GM12878 (cell line): ENCODE data around the gene HINT1. TPM values are rescaled to one million over a fixed set of nuclear protein-coding genes. Genes with fewer than 3 reads are reported as not detected.

Experiments
- ATAC-seq: fragments of 200-7000 bp; cut with Tn5 transposase; 3 replicates; pipeline ENCODE4 v1.9.1; 2020; ENCODE audit warnings: mild to moderate bottlenecking, moderate library complexity
- BruUV-seq: library from RNA; stranded (reverse); fragments of 400-500 nt; replicated peaks from 2 replicates; lab custom pipeline; 2021; lab: Mats Ljungman, UMichigan
- CTCF ChIA-PET: fragments of 300-600 bp; sonication (Branson Sonifier 250); formaldehyde crosslinking; extraction: SDS; loops from one replicate; lab custom pipeline; 2021; ENCODE audit warnings: inconsistent platforms; lab: Yijun Ruan, JAX
- POLR2A ChIA-PET: fragments of 350-600 bp; formaldehyde crosslinking; extraction: SDS; loops from one replicate; lab custom pipeline; 2021; ENCODE audit warnings: inconsistent platforms; lab: Charles Lee
- RAD21 ChIA-PET: fragments of 300-600 bp; sonication (Branson Sonifier 250); formaldehyde crosslinking; loops from one replicate; lab custom pipeline; 2023; ENCODE audit warnings: antibody characterized with exemption; ENCODE audit not compliant: unreplicated experiment; lab: Charles Lee
- SMC1A ChIA-PET: fragments of 300-600 bp; sonication (Branson Sonifier 250); formaldehyde crosslinking; loops from one replicate; lab custom pipeline; 2023; ENCODE audit not compliant: unreplicated experiment, uncharacterized antibody; lab: Charles Lee
- DNase-seq: peaks from one replicate; pipeline ENCODE4 v3.0.0-alpha.2; 2011; ENCODE audit warnings: low read depth, low spot score
- FAIRE-seq: peaks from 3 replicates; lab custom pipeline; 2011; peaks lifted over from hg19 to GRCh38; lab: Jason Lieb, UNC
- H2AFZ ChIP-seq: 2 replicates; pipeline ENCODE4 v1.6.0; 2011; ENCODE audit warnings: low read depth, low read length, control low read depth; ENCODE audit not compliant: control insufficient read depth
- H3K27ac ChIP-seq: 2 replicates; pipeline ENCODE4 v1.5.1; 2011; ENCODE audit warnings: control low read depth; ENCODE audit not compliant: control insufficient read depth, insufficient read depth
- H3K27me3 ChIP-seq, 2 experiments: replicated peaks in 1 of 2; 2 replicates each; pipeline versions ENCODE4 v1.6.0 to v1.6.1; 2011; ENCODE audit warnings: low read length in 1 of 2; ENCODE audit not compliant: control insufficient read depth in 2 of 2, insufficient read depth in 2 of 2
- H3K36me3 ChIP-seq, 2 experiments: 2 replicates each; pipeline ENCODE4 v1.5.1; 2011; ENCODE audit warnings: low read length in 1 of 2; ENCODE audit not compliant: control insufficient read depth in 2 of 2, insufficient read depth in 2 of 2
- H3K4me1 ChIP-seq: 2 replicates; pipeline ENCODE4 v1.6.1; 2011; ENCODE audit warnings: mild to moderate bottlenecking, low read length, moderate library complexity, mixed read lengths; ENCODE audit not compliant: control insufficient read depth, insufficient read depth
- H3K4me2 ChIP-seq: 2 replicates; pipeline ENCODE4 v1.6.0; 2011; ENCODE audit warnings: control low read depth; ENCODE audit not compliant: control insufficient read depth, insufficient read depth
- H3K4me3 ChIP-seq: fragments of 200-600 bp; sonication (generic); 2 replicates; pipeline ENCODE4 v1.5.1; 2016
- H3K79me2 ChIP-seq: 2 replicates; pipeline ENCODE4 v1.6.0; 2011; ENCODE audit warnings: low read length; ENCODE audit not compliant: control insufficient read depth, insufficient read depth
- H3K9ac ChIP-seq: 2 replicates; pipeline ENCODE4 v1.8.0; 2011; ENCODE audit warnings: low read length, control low read depth, mixed read lengths; ENCODE audit not compliant: control insufficient read depth, insufficient read depth
- H3K9me3 ChIP-seq: replicated peaks from 3 replicates; pipeline ENCODE4 v1.5.1; 2011; ENCODE audit warnings: mild to moderate bottlenecking, low read length; ENCODE audit not compliant: control insufficient read depth, insufficient read depth
- H4K20me1 ChIP-seq: 2 replicates; pipeline ENCODE4 v1.6.0; 2011; ENCODE audit not compliant: control insufficient read depth, insufficient read depth
- BCLAF1 ChIP-seq: fragments of 450-650 bp; IDR thresholded peaks from 2 replicates; pipeline ENCODE4 v1.6.1; 2017; ENCODE audit warnings: antibody characterized with exemption, mild to moderate bottlenecking, moderate library complexity
- CHD4 ChIP-seq: fragments of 200-600 bp; sonication (generic); IDR thresholded peaks from 2 replicates; pipeline ENCODE4 v1.6.1; 2016; ENCODE audit warnings: mild to moderate bottlenecking
- FOXM1 ChIP-seq: IDR thresholded peaks from 2 replicates; pipeline ENCODE4 v1.6.1; 2012; ENCODE audit warnings: low read depth, mild to moderate bottlenecking, inconsistent platforms, low read length, moderate library complexity
- GATAD2B ChIP-seq: fragments of 450-650 bp; conservative IDR thresholded peaks from 2 replicates; pipeline ENCODE4 v1.6.1; 2017; ENCODE audit warnings: low read depth, mild to moderate bottlenecking, moderate library complexity
- KDM1A ChIP-seq: fragments of 200-600 bp; sonication (generic); IDR thresholded peaks from 2 replicates; pipeline ENCODE4 v1.6.1; 2016; ENCODE audit warnings: borderline replicate concordance
- KLF5 ChIP-seq: fragments of 450-650 bp; IDR thresholded peaks from 2 replicates; pipeline ENCODE4 v1.6.1; 2014; ENCODE audit warnings: mild to moderate bottlenecking; ENCODE audit not compliant: partially characterized antibody
- MYC ChIP-seq: IDR thresholded peaks from 2 replicates; pipeline ENCODE4 v1.6.1; 2011; ENCODE audit warnings: mild to moderate bottlenecking, low read length, moderate library complexity, inconsistent platforms; ENCODE audit not compliant: insufficient read depth, insufficient replicate concordance, insufficient read length, severe bottlenecking
- NR2C1 ChIP-seq: fragments of 450-650 bp; IDR thresholded peaks from 2 replicates; pipeline ENCODE4 v1.6.1; 2017; ENCODE audit warnings: antibody characterized with exemption, mild to moderate bottlenecking, moderate library complexity
- PAX8 ChIP-seq: fragments of 450-650 bp; IDR thresholded peaks from 2 replicates; pipeline ENCODE4 v1.6.1; 2017; ENCODE audit warnings: mild to moderate bottlenecking, moderate library complexity
- PRDM15 ChIP-seq: fragments of 450-650 bp; formaldehyde crosslinking; IDR thresholded peaks from 2 replicates; pipeline ENCODE4 v1.4.0; 2020; ENCODE audit warnings: mild to moderate bottlenecking, moderate library complexity
- SMAD5 ChIP-seq: IDR thresholded peaks from 2 replicates; pipeline ENCODE4 v1.6.1; 2016; ENCODE audit warnings: antibody characterized with exemption, low read depth
- SMARCA5 ChIP-seq: fragments of 450-650 bp; IDR thresholded peaks from 2 replicates; pipeline ENCODE4 v1.6.1; 2017; ENCODE audit warnings: mild to moderate bottlenecking
- ZNF217 ChIP-seq: fragments of 450-650 bp; IDR thresholded peaks from 2 replicates; pipeline ENCODE4 v1.6.1; 2017; ENCODE audit warnings: antibody characterized with exemption, mild to moderate bottlenecking
- in situ Hi-C: fragments of 300-500 bp; cut with MboI; formaldehyde crosslinking; loops from 9 replicates; pipeline ENCODE4 v1.14.3; 2018; ENCODE audit warnings: mixed read lengths
- intact Hi-C: fragments of 100-400 bp; cut with micrococcal nuclease; formaldehyde crosslinking; loops from one replicate; pipeline ENCODE4 v1.14.2; 2022; ENCODE audit not compliant: unreplicated experiment
- polyA plus RNA-seq, 11 experiments: library from polyadenylated mRNA; depleted of rRNA in 4 of 11; unstranded in 6 of 11; stranded (reverse) in 5 of 11; fragments of >200 nt; fragmentation: Nextera tagmentation in 4 of 11; fragmentation: Illumina TruSeq in 1 of 11; extraction: Ambion mirVana in 4 of 11; extraction: Trizol in 1 of 11; gene quantifications; 1 replicate in 1 of 11; 2 replicates in 10 of 11; pipeline versions ENCODE4 v1.2.1 to v1.2.3, GENCODE V29; 2011 to 2016; ENCODE audit warnings: inconsistent platforms in 2 of 11, missing spikeins in 2 of 11, low read depth in 1 of 11
- total RNA-seq, 4 experiments: library from RNA; depleted of rRNA in 3 of 4; stranded (reverse); fragments of >200 nt in 3 of 4; fragmentation: Illumina TruSeq in 1 of 4; extraction: Trizol in 1 of 4; gene quantifications; 2 replicates each; pipeline versions ENCODE4 v1.2.1 to v1.2.3, GENCODE V29; 2013 to 2021
- TF ChIP-seq, protein P1 (sequence below): IDR thresholded peaks from 2 replicates; pipeline ENCODE4 v1.6.1; 2011; ENCODE audit warnings: borderline replicate concordance, low read depth, mild to moderate bottlenecking, moderate library complexity, low read length; ENCODE audit not compliant: insufficient read depth, poor library complexity, severe bottlenecking
- TF ChIP-seq, protein P2 (sequence below): fragments of 150-350 bp; IDR thresholded peaks from 2 replicates; pipeline ENCODE4 v1.6.1; 2014; ENCODE audit warnings: mild to moderate bottlenecking, low read depth, low read length

The HINT1 gene
- total and polyA plus RNA-seq, 10 of the 15 experiments (the other 5 are each of a cell fraction or from before 2014, with no cell fraction given), result 253 to 997 (median 562) TPM

- Histone ChIP-seq H3K4me2 (no peak overlapping the region), H3K4me1 (no peaks in the 10 kb centered on the region), H2AFZ (no peak overlapping the region), H3K36me3 (no peaks in the 10 kb centered on the region), H3K9me3 (no peaks in the 10 kb centered on the region), H3K27ac (no peak overlapping the region), H4K20me1 (no peaks in the 10 kb centered on the region), H3K9ac (no peak overlapping the region), H3K4me3 (no peak overlapping the region), H3K27me3 (no peaks in the 10 kb centered on the region), H3K79me2 (peaks cover 5% of the 10 kb centered on the region)
- ChIA-PET POLR2A (no interaction called here), SMC1A (interaction anchor here (1.6 to 1.8 kb wide), 2 partner anchors 32 to 62 kb away, joined by 4 read pairs; no protein-coding TSS in a partner anchor), RAD21 (no interaction called here), CTCF (interaction anchor here (1.1 kb wide), 1 partner anchor 16 kb away, joined by 3 read pairs; no protein-coding TSS in a partner anchor)
- DNase-seq (no peak), ATAC-seq (no peak), FAIRE-seq (no peak)
- in situ Hi-C loops, result no loop called here
- TF ChIP-seq KDM1A (no peak), PAX8 (no peak), KLF5 (no peak), NR2C1 (no peak), ZNF217 (no peak), FOXM1 (no peak), MYC (no peak), SMAD5 (no peak), CHD4 (no peak), GATAD2B (no peak), SMARCA5 (no peak), PRDM15 (CRISPR knock-in tag) (no peak), BCLAF1 (no peak)
- TF ChIP-seq, protein P1, sequence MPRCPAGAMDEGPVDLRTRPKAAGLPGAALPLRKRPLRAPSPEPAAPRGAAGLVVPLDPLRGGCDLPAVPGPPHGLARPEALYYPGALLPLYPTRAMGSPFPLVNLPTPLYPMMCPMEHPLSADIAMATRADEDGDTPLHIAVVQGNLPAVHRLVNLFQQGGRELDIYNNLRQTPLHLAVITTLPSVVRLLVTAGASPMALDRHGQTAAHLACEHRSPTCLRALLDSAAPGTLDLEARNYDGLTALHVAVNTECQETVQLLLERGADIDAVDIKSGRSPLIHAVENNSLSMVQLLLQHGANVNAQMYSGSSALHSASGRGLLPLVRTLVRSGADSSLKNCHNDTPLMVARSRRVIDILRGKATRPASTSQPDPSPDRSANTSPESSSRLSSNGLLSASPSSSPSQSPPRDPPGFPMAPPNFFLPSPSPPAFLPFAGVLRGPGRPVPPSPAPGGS, result no peak
- TF ChIP-seq, protein P2, sequence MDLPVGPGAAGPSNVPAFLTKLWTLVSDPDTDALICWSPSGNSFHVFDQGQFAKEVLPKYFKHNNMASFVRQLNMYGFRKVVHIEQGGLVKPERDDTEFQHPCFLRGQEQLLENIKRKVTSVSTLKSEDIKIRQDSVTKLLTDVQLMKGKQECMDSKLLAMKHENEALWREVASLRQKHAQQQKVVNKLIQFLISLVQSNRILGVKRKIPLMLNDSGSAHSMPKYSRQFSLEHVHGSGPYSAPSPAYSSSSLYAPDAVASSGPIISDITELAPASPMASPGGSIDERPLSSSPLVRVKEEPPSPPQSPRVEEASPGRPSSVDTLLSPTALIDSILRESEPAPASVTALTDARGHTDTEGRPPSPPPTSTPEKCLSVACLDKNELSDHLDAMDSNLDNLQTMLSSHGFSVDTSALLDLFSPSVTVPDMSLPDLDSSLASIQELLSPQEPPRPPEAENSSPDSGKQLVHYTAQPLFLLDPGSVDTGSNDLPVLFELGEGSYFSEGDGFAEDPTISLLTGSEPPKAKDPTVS, result no peak
- BruUV-seq, result no TSS peak
- intact Hi-C loops, result no loop called here
These were observed 17.8 kb upstream of the HINT1 start for GRCh38 chr5:131182839-131183238.
